Activated CD8-positive, alpha-beta T cell treated with anti-CD3 and anti-CD28 coated beads for 36 hours (primary cell): Measurements from ENCODE around the gene SCARF2. TPM values are rescaled to one million over a fixed set of nuclear protein-coding genes. Genes with fewer than 3 reads are reported as not detected.
"Not testable (repeated sequence)": the region's sequence is repeated elsewhere in the genome, so short reads cannot be mapped to it uniquely, and the experiment has no call there.

ENCODE experiments used
- ATAC-seq: fragments of 200-7000 bp; cut with Tn5 transposase; one replicate; pipeline ENCODE4 v1.10.0; 2021; ENCODE audit warnings: mild to moderate bottlenecking, moderate library complexity
- CTCF ChIA-PET: fragments of 350-600 bp; sonication (Branson Sonifier 250); formaldehyde crosslinking; loops from one replicate; lab custom pipeline; 2021; ENCODE audit warnings: antibody characterized with exemption; lab: Charles Lee
- POLR2A ChIA-PET: fragments of 350-600 bp; sonication (Branson Sonifier 250); formaldehyde crosslinking; loops from one replicate; lab custom pipeline; 2021; ENCODE audit warnings: antibody characterized with exemption; lab: Charles Lee
- DNase-seq: peaks from one replicate; pipeline ENCODE4 v3.0.0-alpha.2; 2020
- H3K27ac Mint-ChIP-seq: one replicate; pipeline ENCODE4 v1.8.0; 2021; ENCODE audit warnings: mild to moderate bottlenecking, mixed read lengths
- H3K27me3 Mint-ChIP-seq: one replicate; pipeline ENCODE4 v1.8.0; 2021; ENCODE audit warnings: mixed read lengths
- H3K36me3 Mint-ChIP-seq: one replicate; pipeline ENCODE4 v1.8.0; 2021; ENCODE audit warnings: low read depth, mixed read lengths
- H3K4me1 Mint-ChIP-seq: one replicate; pipeline ENCODE4 v1.8.0; 2021; ENCODE audit warnings: low read depth, mixed read lengths
- H3K4me3 Mint-ChIP-seq: one replicate; pipeline ENCODE4 v1.8.0; 2021; ENCODE audit warnings: mild to moderate bottlenecking, moderate library complexity, mixed read lengths
- H3K9me3 Mint-ChIP-seq: one replicate; pipeline ENCODE4 v1.8.0; 2021; ENCODE audit warnings: mixed read lengths
- CTCF ChIP-seq: fragments of 200-600 bp; IDR thresholded peaks from one replicate; pipeline ENCODE4 v1.8.0; 2022; ENCODE audit warnings: antibody characterized with exemption, mild to moderate bottlenecking
- intact Hi-C: fragments of 100-400 bp; cut with micrococcal nuclease; formaldehyde crosslinking; loops from one replicate; pipeline ENCODE4 v1.10.0; 2022
- total RNA-seq, 2 experiments: library from RNA; stranded (reverse); gene quantifications; one replicate each; pipeline ENCODE4 v1.2.3, GENCODE V29; 2021

The SCARF2 gene
- total RNA-seq, 2 experiments from 2014 or later = 0.20 to 0.27 TPM

GRCh38 chr22:20479612-20480196 is 42.1 kb upstream of the SCARF2 start:
- no peak overlapping the region for H3K27ac Mint-ChIP-seq
- H3K36me3 Mint-ChIP-seq = peaks cover 12% of the 10 kb centered on the region
- CTCF ChIA-PET = no interaction called here
- peaks cover 31% of the 10 kb centered on the region for H3K4me1 Mint-ChIP-seq
- no peak for ATAC-seq
- POLR2A ChIA-PET = no interaction called here
- no peaks in the 10 kb centered on the region for H3K9me3 Mint-ChIP-seq
- no peak for TF ChIP-seq CTCF
- no peaks in the 10 kb centered on the region for H3K27me3 Mint-ChIP-seq
- no peak overlapping the region for H3K4me3 Mint-ChIP-seq
- DNase-seq = no peak
- intact Hi-C loops = no loop called here

- intact Hi-C loops, CTCF ChIA-PET, H3K27ac Mint-ChIP-seq, H3K36me3 Mint-ChIP-seq, ATAC-seq, H3K27me3 Mint-ChIP-seq, POLR2A ChIA-PET, H3K9me3 Mint-ChIP-seq, DNase-seq, H3K4me3 Mint-ChIP-seq: not testable (repeated sequence)
- H3K4me1 Mint-ChIP-seq = peaks cover 38% of the 10 kb centered on the region
Measured at GRCh38 chr22:20478059-20478458, 40.4 kb upstream of the SCARF2 start.

DNA sequence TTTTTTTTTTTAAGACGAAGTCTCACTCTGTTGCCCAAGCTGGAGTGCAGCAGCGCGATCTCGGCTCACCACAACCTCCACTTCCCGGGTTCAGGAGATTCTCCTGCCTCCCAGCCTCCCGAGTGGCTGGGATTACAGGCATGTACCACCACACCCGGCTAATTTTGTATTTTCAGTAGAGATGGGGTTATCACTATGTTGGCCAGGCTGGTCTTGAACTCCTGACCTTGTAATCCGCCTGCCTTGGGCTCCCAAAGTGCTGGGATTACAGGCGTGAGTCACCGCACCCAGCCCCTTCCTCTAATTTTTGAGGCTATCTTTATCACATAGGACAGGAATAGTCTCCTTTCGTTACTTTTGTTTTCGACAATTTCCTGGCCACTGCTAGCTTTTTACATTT is 37.9 kb upstream of the SCARF2 start:
- intact Hi-C loops, DNase-seq, H3K36me3 Mint-ChIP-seq, H3K9me3 Mint-ChIP-seq, ATAC-seq, H3K27me3 Mint-ChIP-seq, CTCF ChIA-PET: not testable (repeated sequence)
- peak overlapping the region; percentile 10 for H3K4me3 Mint-ChIP-seq
- H3K27ac Mint-ChIP-seq = peak overlapping the region; percentile 72
- POLR2A ChIA-PET = interaction anchor here (1.2 kb wide), 1 partner anchor 12 kb away, joined by 4 read pairs; no protein-coding TSS in a partner anchor
- peaks cover 43% of the 10 kb centered on the region for H3K4me1 Mint-ChIP-seq

GRCh38 chr22:20475115-20475436 is 37.5 kb upstream of the SCARF2 start:
- no peaks in the 10 kb centered on the region for H3K27me3 Mint-ChIP-seq
- ATAC-seq (no peak), DNase-seq (no peak)
- TF ChIP-seq CTCF = no peak
- intact Hi-C loops = no loop called here
- CTCF ChIA-PET = interaction anchor here (1.1 to 1.3 kb wide), 3 partner anchors 10 to 21 kb away, joined by 3 read pairs; no protein-coding TSS in a partner anchor
- H3K9me3 Mint-ChIP-seq = no peaks in the 10 kb centered on the region
- peaks cover 39% of the 10 kb centered on the region for H3K4me1 Mint-ChIP-seq
- peaks cover 9% of the 10 kb centered on the region for H3K36me3 Mint-ChIP-seq
- POLR2A ChIA-PET = no interaction called here
- H3K27ac Mint-ChIP-seq = peak overlapping the region; percentile 72
- H3K4me3 Mint-ChIP-seq = peak overlapping the region; percentile 10

- H3K36me3 Mint-ChIP-seq = peaks cover 9% of the 10 kb centered on the region
- no peak for ATAC-seq
- no peak overlapping the region for H3K4me3 Mint-ChIP-seq
- ChIA-PET POLR2A (interaction anchor here (0.9 to 1.6 kb wide), 3 partner anchors 9 to 34 kb away, joined by 3 to 8 read pairs (median 3); partner anchors contain the start of gene MED15), CTCF (interaction anchor here (1.5 to 1.9 kb wide), 2 partner anchors 55 to 97 kb away, joined by 3 to 5 read pairs; no protein-coding TSS in a partner anchor)
- no peaks in the 10 kb centered on the region for H3K9me3 Mint-ChIP-seq
- peaks cover 43% of the 10 kb centered on the region for H3K4me1 Mint-ChIP-seq
- intact Hi-C loops = no loop called here
- DNase-seq = no peak
- H3K27me3 Mint-ChIP-seq = no peaks in the 10 kb centered on the region
- TF ChIP-seq CTCF = no peak
- peak overlapping the region; percentile 58 for H3K27ac Mint-ChIP-seq
Measured at GRCh38 chr22:20472629-20473442, 35.2 kb upstream of the SCARF2 start.
